ENCODE measurements around the gene VAV2.

Gene VAV2

DNA sequence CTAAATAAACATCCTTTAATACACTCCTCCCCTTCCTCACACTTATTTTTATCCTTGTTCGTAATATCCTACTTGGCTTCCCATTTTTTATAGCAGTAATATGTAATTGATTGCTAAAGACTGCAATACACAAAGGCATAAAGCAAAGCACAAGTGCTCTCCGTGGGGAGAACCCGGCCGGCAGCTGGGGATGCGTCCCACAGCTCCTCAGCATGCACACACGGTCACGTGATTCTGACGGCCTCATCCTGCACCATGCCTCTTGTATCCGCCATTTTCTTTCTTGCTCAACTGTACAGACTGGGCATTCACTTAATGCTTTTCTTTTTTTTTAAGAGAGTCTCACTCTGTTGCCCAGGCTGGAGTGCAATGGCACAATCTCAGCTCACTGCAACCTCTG, 36.0 kb upstream of the VAV2 start:
- DNase-seq, result no peak

DNA sequence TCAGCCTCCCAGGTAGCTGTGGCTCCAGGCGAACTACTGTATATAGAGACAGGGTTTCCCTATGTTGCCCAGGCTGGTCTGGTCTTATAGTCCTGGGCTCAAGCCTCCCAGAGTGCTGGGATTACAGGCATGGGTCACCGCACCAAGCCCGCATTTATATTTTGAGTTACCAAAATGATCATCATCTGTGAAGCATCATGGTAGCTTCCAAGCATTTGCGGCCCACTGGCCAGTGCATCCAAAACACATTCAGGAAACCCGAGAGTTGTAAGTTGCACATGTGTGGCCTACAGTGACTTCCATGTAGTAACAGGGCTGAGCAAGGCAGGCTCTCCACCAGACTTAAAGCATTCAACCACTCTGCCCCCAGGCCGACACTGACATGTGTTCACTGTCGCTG, 35.4 kb upstream of the VAV2 start:
- DNase-seq, result no peak

- no peak for DNase-seq
Measured at GRCh38 chr9:134026981-134027380, 34.9 kb upstream of the VAV2 start.

GRCh38 chr9:134026581-134026980, 34.5 kb upstream of the VAV2 start:
- no peak for DNase-seq

GRCh38 chr9:134025606-134026541, 33.8 kb upstream of the VAV2 start:
- peak; percentile 77 for DNase-seq

DNA sequence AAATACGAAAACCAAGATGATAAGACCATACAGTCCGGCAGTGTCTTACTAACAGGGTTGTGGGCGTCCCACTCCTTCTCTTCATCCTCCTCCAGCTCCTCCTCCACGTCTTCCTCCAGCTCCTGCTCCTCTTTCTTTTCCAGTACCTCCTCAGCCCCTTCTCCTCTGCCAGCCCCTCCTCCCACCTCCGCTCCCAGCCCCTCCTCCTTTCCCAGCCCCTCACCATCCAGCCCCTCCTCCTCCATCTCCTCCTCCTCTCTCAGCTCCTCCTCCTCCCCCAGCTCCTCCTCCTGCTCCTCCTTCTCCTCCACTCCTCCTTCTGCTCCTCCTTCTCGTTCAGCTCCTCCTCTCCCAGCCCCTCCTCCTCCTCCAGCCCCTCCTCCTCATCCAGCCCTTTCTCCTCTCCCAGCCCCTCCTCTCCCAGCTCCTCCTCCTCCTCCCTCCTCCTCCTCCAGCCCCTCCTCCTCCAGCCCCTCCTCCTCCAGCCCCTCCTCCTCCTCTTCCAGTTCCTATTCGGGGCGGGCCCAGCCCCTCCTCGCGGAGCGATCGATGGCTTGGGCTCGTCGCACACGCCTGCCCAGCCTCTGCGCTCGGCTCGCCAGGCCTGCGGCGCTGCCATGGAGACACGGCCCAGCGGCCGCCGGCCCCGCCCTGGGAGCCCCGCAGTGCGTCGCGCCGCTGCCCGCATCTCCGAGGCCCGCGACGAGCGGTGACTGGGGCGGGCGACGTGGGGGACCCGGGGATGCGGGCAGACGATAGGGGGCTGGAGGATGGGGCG, 32.9 kb upstream of the VAV2 start, which contains the start of gene BRD3OS:
BRD3OS (plus strand) TSS at position 654 of the 778 bp plus-strand sequence. CDS start 1,267 bp downstream, outside the sequence.
- DNase-seq, result peak; percentile 67

GRCh38 chr9:134024214-134024792, 32.2 kb upstream of the VAV2 start:
- no peak for DNase-seq

- no peak for DNase-seq
Measured at GRCh38 chr9:134014946-134015345, 22.8 kb upstream of the VAV2 start.

- no peak for DNase-seq
Measured at GRCh38 chr9:134011401-134011800, 19.3 kb upstream of the VAV2 start.

- DNase-seq, result no peak
Measured at GRCh38 chr9:134010310-134011173, 18.4 kb upstream of the VAV2 start.

DNA sequence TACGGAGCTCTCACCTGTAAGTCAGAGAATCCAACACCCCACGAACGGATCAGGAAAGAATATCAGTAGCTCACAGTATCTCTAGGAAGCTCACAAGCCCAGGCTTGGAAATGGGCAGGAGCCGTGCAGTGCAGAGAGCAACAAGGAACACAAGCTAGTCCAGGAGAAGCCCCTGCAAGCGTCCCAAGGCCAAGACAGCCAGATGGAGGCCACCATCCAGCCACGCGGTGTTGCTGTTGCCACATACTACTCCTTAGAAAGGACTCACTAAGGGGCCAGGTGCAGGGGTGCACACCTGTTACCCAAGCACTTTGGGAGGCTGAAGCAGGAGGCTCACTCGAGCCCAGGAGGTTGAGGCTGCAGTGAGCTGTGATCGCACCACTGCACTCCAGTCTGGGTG, 15.4 kb upstream of the VAV2 start:
- no peak for DNase-seq

DNA sequence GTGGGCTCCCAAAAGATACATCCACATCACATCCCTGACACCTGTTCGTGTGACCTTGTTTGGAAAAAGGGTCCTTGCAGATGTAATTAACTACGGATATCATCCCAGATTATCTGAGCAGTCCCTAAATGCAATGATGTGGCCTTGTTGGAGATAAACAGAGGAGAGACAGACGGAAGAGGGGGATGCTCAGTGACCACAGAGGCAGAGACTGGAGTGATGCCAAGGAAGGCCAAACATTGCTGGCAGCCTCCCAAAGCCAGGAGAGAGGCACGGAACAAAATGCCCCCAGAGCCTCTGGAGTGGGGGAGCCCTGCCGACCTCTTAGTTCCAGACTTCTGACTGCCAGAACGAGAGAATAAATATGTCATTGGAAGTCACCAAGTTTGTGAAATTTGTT, 15.0 kb upstream of the VAV2 start:
- DNase-seq, result no peak

- no peak for DNase-seq
Measured at GRCh38 chr9:134005381-134005780, 13.3 kb upstream of the VAV2 start.

- DNase-seq, result no peak
Measured at GRCh38 chr9:134004881-134005280, 12.8 kb upstream of the VAV2 start.

DNA sequence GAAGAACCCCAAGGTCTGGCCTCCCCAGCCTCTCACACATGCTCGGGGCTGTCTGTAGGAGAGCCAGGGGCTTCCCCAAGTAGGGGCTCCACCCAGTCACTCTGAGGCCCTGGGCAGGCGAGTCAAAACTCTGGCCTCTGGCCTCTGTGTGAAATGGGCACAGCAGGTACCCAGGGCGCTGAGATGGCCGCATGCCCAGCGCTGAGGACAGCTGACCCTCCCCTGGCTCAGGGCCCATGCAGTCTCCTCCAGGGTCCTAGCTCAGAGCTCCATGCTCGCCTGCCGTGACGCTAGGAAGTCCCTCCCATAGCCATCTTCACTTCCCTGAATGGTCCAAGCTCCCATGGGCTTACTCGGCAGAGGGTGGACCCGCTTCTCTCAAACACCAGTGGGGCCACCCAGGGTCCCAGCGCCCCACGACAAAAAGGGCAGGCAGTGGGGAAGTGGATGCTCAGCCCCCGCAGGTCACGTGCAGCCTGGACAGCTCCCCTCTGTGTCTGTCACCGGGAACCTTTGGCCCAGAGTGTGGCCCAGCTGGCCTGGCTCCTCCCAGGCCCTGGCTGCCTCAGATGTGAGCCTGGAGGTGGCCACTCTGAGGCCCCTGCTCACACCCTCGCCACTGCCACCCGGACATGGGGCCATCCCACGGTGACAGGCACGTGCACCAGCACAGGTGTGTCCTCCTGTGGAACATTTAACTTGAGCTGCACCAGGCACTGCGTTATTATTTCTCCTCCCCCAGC, 12.2 kb upstream of the VAV2 start:
- DNase-seq, result no peak

- no peak for DNase-seq
Measured at GRCh38 chr9:134003237-134003636, 11.1 kb upstream of the VAV2 start.

DNA sequence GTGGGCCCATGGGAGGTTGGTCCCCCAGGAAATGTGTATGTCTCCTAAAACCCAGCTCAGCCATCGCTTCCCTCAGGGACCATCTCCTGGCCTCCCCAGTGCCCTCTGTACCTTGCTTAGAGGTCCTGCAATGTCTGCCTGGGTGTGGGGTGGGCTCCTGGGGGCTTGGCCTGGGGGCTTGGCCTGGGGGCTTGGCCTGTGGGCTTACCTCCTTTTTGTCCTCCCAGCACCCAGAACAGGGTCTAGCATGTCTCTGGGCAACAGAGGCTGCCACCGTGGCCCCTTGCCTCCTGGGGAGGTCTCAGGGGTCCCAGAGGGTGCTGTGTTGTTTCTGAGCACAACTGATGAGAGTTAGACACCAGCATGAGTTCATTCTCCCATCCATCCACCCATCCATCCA, 10.7 kb upstream of the VAV2 start:
- DNase-seq, result no peak

DNA sequence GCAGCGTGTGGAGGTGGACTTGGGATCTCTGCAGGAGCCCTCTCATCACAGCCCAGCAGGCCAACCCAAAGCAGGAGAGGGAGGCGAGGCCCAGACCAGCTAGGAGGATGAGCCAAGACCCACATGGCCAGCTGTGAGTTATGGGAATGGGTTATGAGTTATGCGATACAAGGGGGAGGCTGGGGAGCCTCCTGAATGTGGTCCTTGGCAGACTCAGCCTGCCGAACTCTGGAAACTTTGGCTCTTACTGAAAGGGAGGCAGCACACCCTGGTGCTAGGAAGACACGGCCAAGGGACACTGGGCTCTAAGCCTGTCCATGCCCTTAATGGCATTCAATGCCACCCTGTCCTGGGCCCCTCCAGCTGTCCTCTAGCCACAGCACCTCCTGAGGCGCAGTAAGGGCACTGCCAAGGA, 7.7 kb upstream of the VAV2 start:
- DNase-seq, result peak; percentile 2

DNA sequence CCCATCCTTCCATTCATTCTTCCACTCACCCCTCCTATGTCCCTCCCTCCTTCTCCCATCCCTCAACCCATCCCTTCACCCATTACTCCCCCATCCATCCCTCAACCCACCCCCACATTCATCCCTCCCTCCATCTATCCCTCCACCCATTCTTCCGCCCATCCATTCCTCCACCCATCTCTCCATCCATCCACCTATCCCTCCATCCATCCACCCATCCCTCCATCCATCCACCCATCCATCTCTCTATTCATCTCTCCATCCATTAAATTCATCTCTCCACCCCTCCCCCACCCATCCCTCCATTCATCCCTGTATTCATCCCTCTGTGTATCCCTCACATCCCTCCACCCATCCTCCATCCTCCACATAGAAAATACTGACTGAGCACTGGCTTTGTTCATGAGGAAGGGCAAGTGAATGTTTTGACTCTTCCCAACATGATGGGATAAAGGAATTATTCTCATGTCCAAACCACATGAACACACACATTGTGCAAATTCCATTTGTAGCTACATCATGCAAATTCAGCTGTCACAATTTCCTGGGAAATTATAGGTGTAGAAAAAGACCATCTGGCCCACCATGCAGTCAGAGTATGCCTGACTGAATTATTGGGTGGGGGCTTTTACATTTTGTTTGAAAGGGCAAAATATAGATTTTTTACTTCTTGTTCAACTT, 6.9 kb upstream of the VAV2 start:
- DNase-seq, result no peak

DNA sequence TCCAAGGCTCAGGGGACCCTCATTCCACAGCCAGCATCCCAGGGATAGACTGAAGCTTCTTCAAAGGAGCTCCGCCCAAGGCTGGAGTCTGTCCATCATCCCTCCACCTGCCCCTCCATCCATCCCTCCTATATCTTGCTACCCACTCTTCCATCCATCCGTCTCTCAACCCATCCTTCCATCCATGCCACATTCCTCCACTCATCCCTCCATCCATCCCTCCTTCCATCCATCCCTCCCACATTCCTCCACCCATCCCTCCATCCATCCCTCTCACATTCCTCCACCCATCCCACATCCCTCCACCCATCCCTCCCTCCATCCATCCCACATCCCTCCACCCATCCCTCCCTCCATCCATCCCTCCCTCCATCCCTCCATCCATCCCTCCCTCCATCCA, 5.5 kb upstream of the VAV2 start:
- DNase-seq, result no peak
